Endothelial cell of umbilical vein (primary cell): ENCODE measurements around the gene IGFBPL1. TPM values are rescaled to one million over a fixed set of nuclear protein-coding genes. Genes with fewer than 3 reads are reported as not detected.

ENCODE experiments used
- BruUV-seq: library from RNA; stranded (reverse); fragments of 400-500 nt; replicated peaks from 2 replicates; lab custom pipeline; 2021; lab: Mats Ljungman, UMichigan
- CTCF ChIA-PET: fragments of 300-600, 350-600 bp; sonication (Branson Sonifier 250); formaldehyde crosslinking; loops from one replicate; lab custom pipeline; 2021; ENCODE audit warnings: antibody characterized with exemption, inconsistent platforms; lab: Charles Lee
- POLR2A ChIA-PET: fragments of 300-600, 350-600 bp; sonication (Branson Sonifier 250); formaldehyde crosslinking; loops from one replicate; lab custom pipeline; 2021; ENCODE audit warnings: antibody characterized with exemption, inconsistent platforms; lab: Charles Lee
- DNase-seq: peaks from one replicate; pipeline ENCODE4 v3.0.0-alpha.2; 2011; ENCODE audit warnings: low read depth, low spot score
- FAIRE-seq: peaks from 2 replicates; lab custom pipeline; 2011; peaks lifted over from hg19 to GRCh38; lab: Jason Lieb, UNC
- H2AFZ ChIP-seq: 2 replicates; pipeline ENCODE4 v1.6.0; 2012; ENCODE audit warnings: low read depth, low read length, control low read depth, inconsistent platforms
- H3K27ac ChIP-seq: 2 replicates; pipeline ENCODE4 v1.5.1; 2011; ENCODE audit warnings: low read depth, mild to moderate bottlenecking, control low read depth, low read length, moderate library complexity; ENCODE audit not compliant: insufficient read depth
- H3K27me3 ChIP-seq, 2 experiments: 2 replicates each; pipeline versions ENCODE4 v1.6.0 to v1.6.1; 2011; ENCODE audit warnings: low read length in 2 of 2, mixed read lengths in 1 of 2; ENCODE audit not compliant: control insufficient read depth in 2 of 2, insufficient read depth in 2 of 2
- H3K36me3 ChIP-seq, 2 experiments: 2 replicates in 1 of 2; 3 replicates in 1 of 2; pipeline ENCODE4 v1.5.1; 2011; ENCODE audit warnings: low read length in 2 of 2, mild to moderate bottlenecking in 1 of 2, moderate library complexity in 1 of 2; ENCODE audit not compliant: control insufficient read depth in 2 of 2, insufficient read depth in 2 of 2; ENCODE audit errors: extremely low read depth in 1 of 2
- H3K4me1 ChIP-seq: 3 replicates; pipeline ENCODE4 v1.5.1; 2011; ENCODE audit warnings: mild to moderate bottlenecking, low read length; ENCODE audit not compliant: control insufficient read depth, insufficient read depth; ENCODE audit errors: extremely low read depth
- H3K4me2 ChIP-seq: 2 replicates; pipeline ENCODE4 v1.6.1; 2011; ENCODE audit warnings: low read length, control low read depth, mixed read lengths; ENCODE audit not compliant: insufficient read depth
- H3K4me3 ChIP-seq, 3 experiments: fragments of 200-600 bp in 1 of 3; sonication (generic), shearing (Covaris generic) in 1 of 3; replicated peaks in 1 of 3; 2 replicates each; pipeline ENCODE4 v1.5.1; 2011 to 2016; ENCODE audit warnings: control low read depth in 3 of 3, low read length in 3 of 3, mild to moderate bottlenecking in 2 of 3, inconsistent platforms in 1 of 3, low read depth in 1 of 3, moderate library complexity in 1 of 3; ENCODE audit not compliant: insufficient read depth in 1 of 3
- H3K79me2 ChIP-seq: 2 replicates; pipeline ENCODE4 v1.6.0; 2012; ENCODE audit warnings: low read length, inconsistent platforms; ENCODE audit not compliant: control insufficient read depth, insufficient read depth
- H3K9ac ChIP-seq: replicated peaks from 2 replicates; pipeline ENCODE3; 2011; ENCODE audit warnings: low read length, control low read depth; ENCODE audit not compliant: insufficient read depth; ENCODE audit errors: extremely low read depth
- H3K9me1 ChIP-seq: replicated peaks from 3 replicates; pipeline ENCODE4 v1.6.0; 2011; ENCODE audit warnings: mild to moderate bottlenecking, low read length; ENCODE audit not compliant: control insufficient read depth, insufficient read depth; ENCODE audit errors: extremely low read depth
- H3K9me3 ChIP-seq: replicated peaks from 2 replicates; pipeline ENCODE4 v1.5.1; 2012; ENCODE audit warnings: low read length, inconsistent platforms; ENCODE audit not compliant: control insufficient read depth, insufficient read depth
- H4K20me1 ChIP-seq: replicated peaks from 2 replicates; pipeline ENCODE3; 2011; ENCODE audit warnings: mild to moderate bottlenecking, low read length; ENCODE audit not compliant: control insufficient read depth, insufficient read depth; ENCODE audit errors: extremely low read depth
- EZH2 ChIP-seq: IDR thresholded peaks from 2 replicates; pipeline ENCODE4 v1.6.1; 2012; ENCODE audit warnings: borderline replicate concordance, low read depth, mild to moderate bottlenecking, moderate library complexity, low read length, inconsistent platforms; ENCODE audit not compliant: severe bottlenecking
- FOS ChIP-seq: IDR thresholded peaks from 2 replicates; pipeline ENCODE4 v1.6.1; 2011; ENCODE audit warnings: mild to moderate bottlenecking, low read length, moderate library complexity, borderline replicate concordance; ENCODE audit not compliant: insufficient read depth
- GATA2 ChIP-seq: IDR thresholded peaks from 2 replicates; pipeline ENCODE4 v1.7.0; 2011; ENCODE audit warnings: low read depth, mild to moderate bottlenecking, moderate library complexity, mixed read lengths, low read length; ENCODE audit not compliant: insufficient read length, insufficient read depth
- JUN ChIP-seq: IDR thresholded peaks from 2 replicates; pipeline ENCODE4 v1.6.1; 2011; ENCODE audit warnings: borderline replicate concordance, low read depth; ENCODE audit not compliant: insufficient read length, insufficient read depth
- MYC ChIP-seq: IDR thresholded peaks from one replicate; pipeline ENCODE4 v1.6.1; 2011; ENCODE audit warnings: mild to moderate bottlenecking, low read depth, low read length
- POLR2A ChIP-seq: IDR thresholded peaks from 2 replicates; pipeline ENCODE4 v1.6.1; 2012; ENCODE audit warnings: low read depth, mild to moderate bottlenecking, control low read depth, low read length
- POLR2AphosphoS5 ChIP-seq: IDR thresholded peaks from 2 replicates; pipeline ENCODE4 v1.6.1; 2012; ENCODE audit warnings: low read depth, mild to moderate bottlenecking, control low read depth, low read length, moderate library complexity; ENCODE audit not compliant: insufficient read depth
- dilution Hi-C: fragments of 300-500 bp; cut with MboI; formaldehyde crosslinking; loops from one replicate; pipeline ENCODE4 v1.15.0; 2019; ENCODE audit warnings: low sequenced_read_pairs; ENCODE audit not compliant: extremely low pct_ligation_motif_present
- intact Hi-C: fragments of 100-400 bp; cut with micrococcal nuclease; formaldehyde crosslinking; loops from one replicate; pipeline ENCODE4 v1.10.0; 2022
- polyA plus RNA-seq, 4 experiments: library from polyadenylated mRNA; depleted of rRNA in 3 of 4; stranded (reverse) in 3 of 4; unstranded in 1 of 4; fragments of >200 nt; gene quantifications; 2 replicates each; pipeline versions ENCODE4 v1.2.1 to v1.2.3, GENCODE V29; 2011 to 2012; ENCODE audit warnings: missing spikeins in 1 of 4
- total RNA-seq: library from RNA; stranded (reverse); gene quantifications from 2 replicates; pipeline ENCODE4 v1.2.3, GENCODE V29; 2021
- TF ChIP-seq, protein P1 (sequence below), 2 donors: IDR thresholded peaks; 1 replicate in 1 of 2; 2 replicates in 1 of 2; pipeline ENCODE4 v1.5.1; 2011; ENCODE audit warnings: low read length in 2 of 2, mild to moderate bottlenecking in 2 of 2, moderate library complexity in 2 of 2, control low read depth in 1 of 2, inconsistent platforms in 1 of 2, low read depth in 1 of 2; ENCODE audit not compliant: insufficient read depth in 1 of 2; ENCODE audit errors: extremely low read depth in 1 of 2
- TF ChIP-seq, protein P2 (sequence below): IDR thresholded peaks from 2 replicates; pipeline ENCODE4 v1.6.1; 2011; ENCODE audit not compliant: insufficient read depth, insufficient read length

IGFBPL1 gene
- total and polyA plus RNA-seq, 2 donors (not counting 3 experiments of a cell fraction or from before 2014, with no cell fraction given): not detected

DNA sequence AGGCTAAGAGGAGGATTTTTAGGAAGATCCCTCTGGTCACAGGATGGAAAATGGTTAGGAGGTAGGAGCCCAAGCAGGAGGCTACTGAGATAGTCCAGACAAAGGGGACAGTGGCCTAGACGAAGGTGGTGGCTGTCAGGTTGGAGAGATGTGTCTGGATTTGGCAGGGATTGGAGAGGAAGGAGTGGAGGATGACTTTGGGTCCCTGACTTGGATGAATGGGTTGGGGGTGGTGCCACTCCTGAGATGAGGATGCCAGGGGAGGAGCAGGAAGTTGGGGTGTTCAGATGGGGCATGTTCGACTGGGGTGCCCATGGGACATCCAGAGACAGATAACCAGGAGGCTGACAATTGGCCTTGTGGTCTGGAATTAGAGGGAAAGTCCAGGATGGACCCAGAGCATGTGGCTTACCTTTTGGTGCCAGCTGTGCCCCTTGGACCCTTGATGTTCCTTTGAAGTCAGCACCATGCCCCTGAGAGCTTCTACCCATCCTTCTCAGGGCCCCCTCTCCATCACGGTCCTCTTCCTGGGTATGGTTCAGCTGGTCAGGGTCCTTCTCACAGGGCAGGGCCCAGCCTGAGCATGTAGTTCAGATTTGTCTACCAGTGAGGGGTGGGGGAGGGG is 15.1 kb upstream of the IGFBPL1 start:
- Histone ChIP-seq H3K9me1 (no peaks in the 10 kb centered on the region), H3K9me3 (no peaks in the 10 kb centered on the region), H3K4me3 (no peak overlapping the region), H3K9ac (no peak overlapping the region), H3K4me1 (peaks cover 9% of the 10 kb centered on the region), H3K36me3 (no peaks in the 10 kb centered on the region), H4K20me1 (no peaks in the 10 kb centered on the region), H2AFZ (no peak overlapping the region), H3K27me3 (no peaks in the 10 kb centered on the region), H3K27ac (no peak overlapping the region), H3K79me2 (no peaks in the 10 kb centered on the region), H3K4me2 (no peak overlapping the region)
- intact Hi-C loops: no loop called here
- dilution Hi-C loops: no loop called here
- TF ChIP-seq EZH2 (no peak), GATA2 (no peak), FOS (no peak), MYC (no peak), POLR2A (no peak), JUN (no peak), POLR2AphosphoS5 (no peak)
- TF ChIP-seq, protein P1, sequence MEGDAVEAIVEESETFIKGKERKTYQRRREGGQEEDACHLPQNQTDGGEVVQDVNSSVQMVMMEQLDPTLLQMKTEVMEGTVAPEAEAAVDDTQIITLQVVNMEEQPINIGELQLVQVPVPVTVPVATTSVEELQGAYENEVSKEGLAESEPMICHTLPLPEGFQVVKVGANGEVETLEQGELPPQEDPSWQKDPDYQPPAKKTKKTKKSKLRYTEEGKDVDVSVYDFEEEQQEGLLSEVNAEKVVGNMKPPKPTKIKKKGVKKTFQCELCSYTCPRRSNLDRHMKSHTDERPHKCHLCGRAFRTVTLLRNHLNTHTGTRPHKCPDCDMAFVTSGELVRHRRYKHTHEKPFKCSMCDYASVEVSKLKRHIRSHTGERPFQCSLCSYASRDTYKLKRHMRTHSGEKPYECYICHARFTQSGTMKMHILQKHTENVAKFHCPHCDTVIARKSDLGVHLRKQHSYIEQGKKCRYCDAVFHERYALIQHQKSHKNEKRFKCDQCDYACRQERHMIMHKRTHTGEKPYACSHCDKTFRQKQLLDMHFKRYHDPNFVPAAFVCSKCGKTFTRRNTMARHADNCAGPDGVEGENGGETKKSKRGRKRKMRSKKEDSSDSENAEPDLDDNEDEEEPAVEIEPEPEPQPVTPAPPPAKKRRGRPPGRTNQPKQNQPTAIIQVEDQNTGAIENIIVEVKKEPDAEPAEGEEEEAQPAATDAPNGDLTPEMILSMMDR (IDR thresholded peaks at IDR 0.05; ENCODE audit: extremely low read depth in 1 of 2, insufficient read depth in 1 of 2, low read depth in 1 of 2, low read length in 2 of 2): no peak
- TF ChIP-seq, protein P2, sequence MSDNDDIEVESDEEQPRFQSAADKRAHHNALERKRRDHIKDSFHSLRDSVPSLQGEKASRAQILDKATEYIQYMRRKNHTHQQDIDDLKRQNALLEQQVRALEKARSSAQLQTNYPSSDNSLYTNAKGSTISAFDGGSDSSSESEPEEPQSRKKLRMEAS: no peak
- ChIA-PET POLR2A (no interaction called here), CTCF (no interaction called here)
- FAIRE-seq (no peak), DNase-seq (no peak)
- BruUV-seq: no TSS peak
